Thoracic aorta (tissue), 2 donors: ENCODE results near the gene LDB3. TPM values are rescaled to one million over a fixed set of nuclear protein-coding genes. Genes with fewer than 3 reads are reported as not detected.

ENCODE experiments used
- ATAC-seq: fragments of 150-250 bp; one replicate; pipeline ENCODE4 v1.8.0; 2017; ENCODE audit warnings: low read depth; ENCODE audit not compliant: insufficient number of reproducible peaks, low FRiP score
- DNase-seq: peaks from one replicate; pipeline ENCODE4 v3.0.0-alpha.2; 2020; ENCODE audit warnings: low spot score
- H3K27ac ChIP-seq, 2 donors: fragments of 200-600 bp; sonication (generic); 1 replicate in 1 of 2; 2 replicates in 1 of 2; pipeline ENCODE4 v1.5.1; 2016; ENCODE audit warnings: mild to moderate bottlenecking in 2 of 2, moderate library complexity in 2 of 2
- H3K27me3 ChIP-seq: fragments of 200-600 bp; sonication (generic); replicated peaks from 2 replicates; pipeline ENCODE4 v1.6.0; 2016; ENCODE audit warnings: mild to moderate bottlenecking; ENCODE audit not compliant: insufficient read depth
- H3K36me3 ChIP-seq: fragments of 200-600 bp; sonication (generic); one replicate; pipeline ENCODE4 v1.5.1; 2016
- H3K4me1 ChIP-seq, 2 donors: fragments of 200-600 bp; sonication (generic); 1 replicate in 1 of 2; 2 replicates in 1 of 2; pipeline versions ENCODE4 v1.5.1 to v1.6.0; 2016; ENCODE audit warnings: low read depth in 2 of 2, mild to moderate bottlenecking in 1 of 2; ENCODE audit not compliant: control insufficient read depth in 1 of 2
- H3K4me3 ChIP-seq: fragments of 200-600 bp; sonication (generic); 2 replicates; pipeline ENCODE4 v1.5.1; 2016; ENCODE audit warnings: mild to moderate bottlenecking
- H3K9me3 ChIP-seq: fragments of 200-600 bp; sonication (generic); 2 replicates; pipeline ENCODE4 v1.5.1; 2016
- total RNA-seq, 2 donors: library from RNA; depleted of rRNA; stranded (reverse); fragments of >200 nt; gene quantifications; one replicate each; pipeline versions ENCODE4 v1.1.0 to v1.2.3, GENCODE V29; 2016
- TF ChIP-seq, protein P1 (sequence below): fragments of 200-600 bp; sonication (generic); IDR thresholded peaks from one replicate; pipeline ENCODE4 v1.5.1; 2019; ENCODE audit warnings: antibody characterized with exemption

The LDB3 gene
- total RNA-seq, 2 donors from 2014 or later = 59.5 to 63.8 TPM

- peaks cover 30% of the 10 kb centered on the region for H3K36me3 ChIP-seq
- peak overlapping the region; percentile 87 for H3K4me3 ChIP-seq
- peaks cover 6 to 18% of the 10 kb centered on the region in 2 donors for H3K4me1 ChIP-seq
- no peak for ATAC-seq
- no peak for DNase-seq
- no peaks in the 10 kb centered on the region for H3K9me3 ChIP-seq
- peak overlapping the region; percentile 93 to 96 for H3K27ac ChIP-seq
- TF ChIP-seq, protein P1, sequence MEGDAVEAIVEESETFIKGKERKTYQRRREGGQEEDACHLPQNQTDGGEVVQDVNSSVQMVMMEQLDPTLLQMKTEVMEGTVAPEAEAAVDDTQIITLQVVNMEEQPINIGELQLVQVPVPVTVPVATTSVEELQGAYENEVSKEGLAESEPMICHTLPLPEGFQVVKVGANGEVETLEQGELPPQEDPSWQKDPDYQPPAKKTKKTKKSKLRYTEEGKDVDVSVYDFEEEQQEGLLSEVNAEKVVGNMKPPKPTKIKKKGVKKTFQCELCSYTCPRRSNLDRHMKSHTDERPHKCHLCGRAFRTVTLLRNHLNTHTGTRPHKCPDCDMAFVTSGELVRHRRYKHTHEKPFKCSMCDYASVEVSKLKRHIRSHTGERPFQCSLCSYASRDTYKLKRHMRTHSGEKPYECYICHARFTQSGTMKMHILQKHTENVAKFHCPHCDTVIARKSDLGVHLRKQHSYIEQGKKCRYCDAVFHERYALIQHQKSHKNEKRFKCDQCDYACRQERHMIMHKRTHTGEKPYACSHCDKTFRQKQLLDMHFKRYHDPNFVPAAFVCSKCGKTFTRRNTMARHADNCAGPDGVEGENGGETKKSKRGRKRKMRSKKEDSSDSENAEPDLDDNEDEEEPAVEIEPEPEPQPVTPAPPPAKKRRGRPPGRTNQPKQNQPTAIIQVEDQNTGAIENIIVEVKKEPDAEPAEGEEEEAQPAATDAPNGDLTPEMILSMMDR = no peak
- no peaks in the 10 kb centered on the region for H3K27me3 ChIP-seq
These were observed 44.0 kb downstream of the LDB3 start for GRCh38 chr10:86712317-86712707.

DNA sequence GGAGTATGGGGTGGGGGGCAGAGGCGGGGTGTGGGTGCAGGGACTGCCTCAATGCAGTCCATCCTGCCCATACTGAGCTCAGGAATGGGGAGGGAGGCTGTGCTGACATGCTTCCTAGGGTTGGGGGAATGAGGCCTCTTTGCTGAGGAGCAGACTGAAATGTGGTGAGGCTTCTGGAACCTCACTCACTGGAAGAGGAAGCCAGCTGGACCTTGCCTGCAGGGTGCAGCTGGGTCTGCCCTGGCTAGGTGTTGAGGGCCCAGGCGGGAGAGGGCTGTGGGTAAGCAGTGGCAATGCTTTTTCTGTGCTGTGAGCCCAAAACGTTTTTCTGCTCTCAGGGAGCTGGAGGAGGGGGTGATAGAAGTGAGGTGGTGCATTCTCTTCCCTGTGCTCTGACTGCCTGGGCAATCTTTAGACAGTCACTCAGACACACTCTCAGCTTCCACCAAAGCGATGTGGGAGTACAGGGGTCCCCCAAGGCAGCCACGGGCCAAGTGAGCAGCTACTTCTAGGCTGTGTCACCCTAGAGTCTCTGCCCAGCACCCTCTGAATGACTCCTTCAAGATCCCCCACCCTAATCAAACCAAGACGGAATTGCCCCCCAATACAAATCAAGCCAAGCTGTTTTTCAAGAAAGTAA lies 47.0 kb downstream of the LDB3 start:
- Histone ChIP-seq H3K9me3 (no peaks in the 10 kb centered on the region), H3K4me3 (no peak overlapping the region), H3K4me1 (peaks cover 6 to 14% of the 10 kb centered on the region in 2 donors), H3K27me3 (no peaks in the 10 kb centered on the region), H3K36me3 (peaks cover 28% of the 10 kb centered on the region), H3K27ac (peak overlapping the region in 1 of 2 donors; percentile 36)
- DNase-seq = no peak
- TF ChIP-seq, protein P1 = no peak
- ATAC-seq = no peak

DNA sequence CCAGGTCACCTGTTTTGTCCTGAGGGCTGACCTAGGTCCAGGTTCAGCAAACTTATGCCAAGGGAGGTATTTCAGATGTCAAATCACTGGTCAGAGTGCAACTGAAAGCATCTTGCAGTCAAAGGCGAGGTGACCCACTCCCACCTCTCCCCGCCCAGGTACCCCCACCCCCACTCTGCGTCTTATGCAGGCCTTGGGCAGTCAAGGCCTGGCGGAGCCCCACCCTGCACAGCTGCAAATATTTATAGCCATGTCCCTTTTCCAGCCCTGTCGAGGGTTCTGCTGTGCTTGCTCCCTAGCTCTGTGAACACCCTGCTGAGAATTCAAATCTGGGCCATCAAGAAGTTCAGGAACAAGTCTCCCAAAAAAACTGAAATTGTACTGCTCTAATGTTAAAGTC lies 47.5 kb downstream of the LDB3 start:
- Histone ChIP-seq H3K9me3 (no peaks in the 10 kb centered on the region), H3K4me1 (peaks cover 6 to 9% of the 10 kb centered on the region in 2 donors), H3K36me3 (peaks cover 28% of the 10 kb centered on the region), H3K4me3 (no peak overlapping the region), H3K27ac (no peak overlapping the region), H3K27me3 (no peaks in the 10 kb centered on the region)
- DNase-seq (no peak), ATAC-seq (no peak)
- TF ChIP-seq, protein P1 = no peak

GRCh38 chr10:86716466-86716865 lies 48.2 kb downstream of the LDB3 start:
- no peak overlapping the region for H3K4me3 ChIP-seq
- H3K27ac ChIP-seq = no peak overlapping the region
- DNase-seq = no peak
- TF ChIP-seq, protein P1 = no peak
- H3K4me1 ChIP-seq = peaks cover 6 to 7% of the 10 kb centered on the region in 2 donors
- ATAC-seq = no peak
- no peaks in the 10 kb centered on the region for H3K9me3 ChIP-seq
- H3K36me3 ChIP-seq = peaks cover 28% of the 10 kb centered on the region
- H3K27me3 ChIP-seq = no peaks in the 10 kb centered on the region

DNA sequence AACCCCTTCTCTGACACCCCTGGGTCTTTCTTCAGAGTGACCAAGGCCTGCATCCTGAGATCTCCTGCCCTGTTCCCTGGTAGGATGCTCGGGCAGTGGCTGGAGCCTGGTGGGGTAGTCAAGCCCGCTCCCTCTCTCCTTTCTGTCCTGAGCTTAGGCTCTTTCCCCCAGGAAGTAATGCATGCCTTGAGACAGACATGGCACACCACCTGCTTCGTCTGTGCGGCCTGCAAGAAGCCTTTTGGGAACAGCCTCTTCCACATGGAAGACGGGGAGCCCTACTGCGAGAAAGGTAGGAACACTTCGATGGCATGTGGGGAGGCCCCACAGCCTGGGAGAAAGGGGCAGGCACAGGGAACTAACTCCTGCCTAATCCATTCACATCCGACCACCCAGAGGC lies 50.2 kb downstream of the LDB3 start:
- TF ChIP-seq, protein P1 = no peak
- H3K4me1 ChIP-seq = no peaks in the 10 kb centered on the region
- H3K4me3 ChIP-seq = no peak overlapping the region
- DNase-seq (no peak), ATAC-seq (no peak)
- H3K27ac ChIP-seq = no peak overlapping the region
- H3K27me3 ChIP-seq = no peaks in the 10 kb centered on the region
- no peaks in the 10 kb centered on the region for H3K9me3 ChIP-seq
- H3K36me3 ChIP-seq = peaks cover 23% of the 10 kb centered on the region
